GM21529 (cell line): ENCODE results near the gene GLYATL1B.

Experiments used
- ATAC-seq: cut with Tn5 transposase; IDR thresholded peaks from one replicate; pipeline ENCODE4 v1.9.1; 2021; ENCODE audit not compliant: unreplicated experiment

Gene GLYATL1B

DNA sequence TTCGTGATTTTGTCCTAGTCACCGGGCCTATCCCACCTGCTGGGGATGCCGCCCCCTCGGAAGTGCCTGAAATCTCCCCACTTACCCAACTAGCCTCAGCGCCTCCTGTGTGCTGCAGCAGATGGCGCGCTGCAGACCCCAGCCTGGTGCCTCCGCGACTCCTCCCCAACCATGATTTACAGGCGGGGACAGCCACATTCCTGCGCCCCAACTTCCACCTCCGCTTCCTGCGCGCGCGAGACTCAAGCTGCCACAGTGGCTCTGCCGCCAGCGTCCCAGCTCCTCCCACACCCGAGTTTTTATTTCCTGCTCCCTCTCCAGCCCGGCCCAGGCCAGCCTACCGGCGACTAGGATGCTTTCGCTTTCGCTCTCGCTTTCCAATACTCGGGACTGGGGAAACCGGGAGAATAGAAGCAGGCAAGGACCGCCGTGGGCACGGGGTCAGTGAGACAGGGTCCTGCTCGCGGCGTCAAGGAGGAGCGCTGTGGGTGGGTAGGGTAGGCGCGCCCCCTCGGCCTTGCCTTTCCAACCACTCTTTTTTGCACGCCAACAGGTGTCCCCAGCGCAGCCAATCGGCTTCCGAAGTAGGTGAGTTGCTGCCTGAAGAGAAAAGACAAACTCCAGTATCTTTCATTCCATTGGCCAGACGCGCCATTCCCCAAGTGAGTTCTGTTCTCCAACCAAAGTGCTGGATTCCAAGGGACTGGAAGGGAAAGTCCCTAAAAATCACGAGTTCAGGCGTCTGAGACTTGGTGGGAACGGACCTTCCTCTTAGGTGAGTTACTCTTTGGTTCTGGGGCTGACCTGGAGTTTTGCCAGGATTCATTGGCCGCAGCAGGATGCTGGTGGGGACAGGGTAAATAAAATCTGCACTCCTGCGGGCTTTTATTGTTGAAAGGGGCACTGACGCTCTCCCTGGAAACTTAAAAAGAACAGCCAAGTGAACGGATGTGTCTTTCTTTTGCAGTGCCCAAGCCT is 56.7 kb downstream of the GLYATL1B start, which contains the start of gene FAM111A:
TSS of gene FAM111A (plus strand) at position 327 of the 978 bp plus-strand sequence. CDS start 6,017 bp downstream, outside the sequence.
- peak; percentile 69 for ATAC-seq

DNA sequence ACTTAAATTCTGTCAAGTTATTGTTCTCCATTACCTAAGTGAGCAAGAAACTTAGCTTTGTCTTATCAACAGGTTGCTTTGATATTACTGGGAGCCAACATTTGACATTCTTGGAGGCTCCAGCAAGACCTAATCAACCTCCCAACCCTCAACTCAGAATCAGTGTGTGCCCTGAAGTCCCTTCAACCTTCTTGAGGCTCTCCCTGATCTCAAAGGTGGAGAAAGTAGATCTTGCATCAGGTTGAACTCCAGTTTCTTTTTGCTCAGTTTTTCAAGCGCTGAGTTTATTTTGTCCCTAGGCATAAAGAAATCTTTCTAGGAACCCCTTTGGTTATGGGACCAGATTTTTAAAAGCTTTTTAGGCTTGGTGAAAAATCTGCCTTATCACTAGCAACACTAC is 58.0 kb downstream of the GLYATL1B start:
- no peak for ATAC-seq
